ENCODE measurements around the gene EHD4. TPM values are rescaled to one million over a fixed set of nuclear protein-coding genes. Genes with fewer than 3 reads are reported as not detected.

Gene EHD4
- polyA plus RNA-seq, 1 donor (not counting 4 experiments of a cell fraction or from before 2014, with no cell fraction given), result 31.5 TPM

DNA sequence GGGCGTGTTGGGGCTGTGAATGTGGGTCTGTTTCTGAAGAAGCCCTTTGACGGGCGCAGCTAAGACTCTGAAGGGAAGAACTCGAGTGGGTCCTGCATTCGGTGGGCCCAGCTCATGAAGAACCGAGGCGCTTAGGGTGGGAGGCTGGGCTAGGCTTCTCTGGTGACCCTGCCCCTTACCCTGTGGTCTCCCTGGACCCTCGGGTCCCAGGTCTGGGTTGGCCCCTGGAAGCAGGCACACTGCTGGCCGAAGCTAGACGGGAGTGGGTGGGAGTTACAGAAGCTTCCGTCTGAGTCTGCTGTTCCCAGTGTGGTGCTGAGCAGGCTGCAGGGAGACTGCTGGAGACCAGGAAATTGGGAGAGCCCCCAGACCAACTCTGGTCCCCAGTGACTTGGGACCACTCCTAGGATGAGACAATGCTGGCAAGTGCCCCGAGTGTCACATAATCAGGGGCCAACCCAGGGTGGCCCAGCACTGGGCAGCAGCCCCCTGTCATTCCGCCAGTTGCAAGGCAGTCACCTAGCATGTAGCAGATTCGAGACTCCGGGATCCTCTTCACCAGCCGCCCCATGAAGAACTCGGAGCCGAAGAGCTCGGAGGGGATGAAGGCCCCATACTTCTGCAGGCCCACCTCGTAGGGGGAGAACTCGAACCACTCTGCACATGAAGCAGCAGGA is 16.7 kb upstream of the EHD4 start:
- dilution Hi-C loops (cut with MboI; ENCODE audit: extremely low pct_ligation_motif_present, low sequenced_read_pairs), result no loop called here
- Histone ChIP-seq H3K36me3 (ENCODE audit: control insufficient read depth in 2 of 2, extremely low read depth in 1 of 2, insufficient read depth in 2 of 2, low read length in 2 of 2) (no peaks in the 10 kb centered on the region), H3K27ac (ENCODE audit: control insufficient read depth, insufficient read depth, low read length) (no peak overlapping the region), H3K4me3 (ENCODE audit: control insufficient read depth in 2 of 3, extremely low read depth in 1 of 3, insufficient read depth in 2 of 3, low read depth in 1 of 3, low read length in 3 of 3) (no peak overlapping the region), H3K4me1 (ENCODE audit: control insufficient read depth, extremely low read depth, insufficient read depth, low read length) (no peaks in the 10 kb centered on the region), H4K20me1 (ENCODE audit: control insufficient read depth, extremely low read depth, insufficient read depth, low read length) (no peaks in the 10 kb centered on the region), H2AFZ (ENCODE audit: control insufficient read depth, low read length) (no peak overlapping the region), H3K9me3 (ENCODE audit: control insufficient read depth, low read depth, low read length) (no peaks in the 10 kb centered on the region), H3K9ac (ENCODE audit: control insufficient read depth, extremely low read depth, insufficient read depth, low read length) (no peak overlapping the region), H3K9me1 (ENCODE audit: control insufficient read depth, extremely low read depth, insufficient read depth, low read length) (no peaks in the 10 kb centered on the region), H3K79me2 (ENCODE audit: control insufficient read depth, insufficient read depth, low read length) (no peaks in the 10 kb centered on the region), H3K4me2 (ENCODE audit: control insufficient read depth, extremely low read depth, insufficient read depth, low read depth, low read length) (no peak overlapping the region), H3K27me3 (ENCODE audit: control insufficient read depth, extremely low read depth, insufficient read depth, low read length) (no peaks in the 10 kb centered on the region)
- DNase-seq (ENCODE audit: low read depth, low spot score), result no peak
- no peak for FAIRE-seq
- TF ChIP-seq, protein P1, sequence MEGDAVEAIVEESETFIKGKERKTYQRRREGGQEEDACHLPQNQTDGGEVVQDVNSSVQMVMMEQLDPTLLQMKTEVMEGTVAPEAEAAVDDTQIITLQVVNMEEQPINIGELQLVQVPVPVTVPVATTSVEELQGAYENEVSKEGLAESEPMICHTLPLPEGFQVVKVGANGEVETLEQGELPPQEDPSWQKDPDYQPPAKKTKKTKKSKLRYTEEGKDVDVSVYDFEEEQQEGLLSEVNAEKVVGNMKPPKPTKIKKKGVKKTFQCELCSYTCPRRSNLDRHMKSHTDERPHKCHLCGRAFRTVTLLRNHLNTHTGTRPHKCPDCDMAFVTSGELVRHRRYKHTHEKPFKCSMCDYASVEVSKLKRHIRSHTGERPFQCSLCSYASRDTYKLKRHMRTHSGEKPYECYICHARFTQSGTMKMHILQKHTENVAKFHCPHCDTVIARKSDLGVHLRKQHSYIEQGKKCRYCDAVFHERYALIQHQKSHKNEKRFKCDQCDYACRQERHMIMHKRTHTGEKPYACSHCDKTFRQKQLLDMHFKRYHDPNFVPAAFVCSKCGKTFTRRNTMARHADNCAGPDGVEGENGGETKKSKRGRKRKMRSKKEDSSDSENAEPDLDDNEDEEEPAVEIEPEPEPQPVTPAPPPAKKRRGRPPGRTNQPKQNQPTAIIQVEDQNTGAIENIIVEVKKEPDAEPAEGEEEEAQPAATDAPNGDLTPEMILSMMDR (optimal IDR thresholded peaks at IDR 0.05 in 1 of 3, IDR thresholded peaks at IDR 0.05 in 1 of 3, conservative IDR thresholded peaks at IDR 0.05 in 1 of 3; ENCODE audit: extremely low read depth in 1 of 3, insufficient read depth in 2 of 3, low read length in 3 of 3), result no peak
- no peak for TF ChIP-seq EZH2 (IDR thresholded peaks at IDR 0.05; ENCODE audit: low read length)

DNA sequence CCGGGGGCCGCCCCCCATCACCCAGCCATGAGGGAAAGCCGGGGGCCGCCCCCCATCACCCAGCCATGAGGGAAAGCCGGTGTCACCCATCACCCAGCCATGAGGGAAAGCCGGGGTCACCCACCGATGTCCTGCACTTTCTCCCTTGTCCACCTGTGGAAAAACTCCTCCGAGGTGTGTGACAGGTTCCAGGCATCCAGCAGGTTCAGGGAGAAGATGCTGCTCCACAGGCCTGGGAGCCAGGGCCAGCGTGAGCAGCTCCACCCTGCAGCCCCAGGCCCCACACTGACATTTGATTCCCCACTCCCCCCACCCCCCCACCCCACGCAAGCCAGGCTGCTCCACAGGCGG is 15.5 kb upstream of the EHD4 start:
- H3K27ac ChIP-seq (ENCODE audit: control insufficient read depth, insufficient read depth, low read length), result no peak overlapping the region
- H3K4me1 ChIP-seq (ENCODE audit: control insufficient read depth, extremely low read depth, insufficient read depth, low read length), result no peaks in the 10 kb centered on the region
- H3K36me3 ChIP-seq (ENCODE audit: control insufficient read depth in 2 of 2, extremely low read depth in 1 of 2, insufficient read depth in 2 of 2, low read length in 2 of 2), result no peaks in the 10 kb centered on the region
- H3K9me3 ChIP-seq (ENCODE audit: control insufficient read depth, low read depth, low read length), result no peaks in the 10 kb centered on the region
- dilution Hi-C loops (cut with MboI; ENCODE audit: extremely low pct_ligation_motif_present, low sequenced_read_pairs), result no loop called here
- no peaks in the 10 kb centered on the region for H3K79me2 ChIP-seq (ENCODE audit: control insufficient read depth, insufficient read depth, low read length)
- FAIRE-seq (no peak), DNase-seq (ENCODE audit: low read depth, low spot score) (no peak)
- H3K4me3 ChIP-seq (ENCODE audit: control insufficient read depth in 2 of 3, extremely low read depth in 1 of 3, insufficient read depth in 2 of 3, low read depth in 1 of 3, low read length in 3 of 3), result no peak overlapping the region
- H3K9me1 ChIP-seq (ENCODE audit: control insufficient read depth, extremely low read depth, insufficient read depth, low read length), result no peaks in the 10 kb centered on the region
- no peak overlapping the region for H3K4me2 ChIP-seq (ENCODE audit: control insufficient read depth, extremely low read depth, insufficient read depth, low read depth, low read length)
- H3K9ac ChIP-seq (ENCODE audit: control insufficient read depth, extremely low read depth, insufficient read depth, low read length), result no peak overlapping the region
- no peak overlapping the region for H2AFZ ChIP-seq (ENCODE audit: control insufficient read depth, low read length)
- H4K20me1 ChIP-seq (ENCODE audit: control insufficient read depth, extremely low read depth, insufficient read depth, low read length), result no peaks in the 10 kb centered on the region
- TF ChIP-seq, protein P1 (optimal IDR thresholded peaks at IDR 0.05 in 1 of 3, IDR thresholded peaks at IDR 0.05 in 1 of 3, conservative IDR thresholded peaks at IDR 0.05 in 1 of 3; ENCODE audit: extremely low read depth in 1 of 3, insufficient read depth in 2 of 3, low read length in 3 of 3), result no peak
- TF ChIP-seq EZH2 (IDR thresholded peaks at IDR 0.05; ENCODE audit: low read length), result no peak
- H3K27me3 ChIP-seq (ENCODE audit: control insufficient read depth, extremely low read depth, insufficient read depth, low read length), result no peaks in the 10 kb centered on the region
